Sigmoid colon (tissue), 4 donors: ENCODE measurements around the gene TANK.

Source experiments
- EP300 ChIP-seq, 4 donors: sonication (generic); formaldehyde crosslinking; IDR thresholded peaks; one replicate each; pipeline ENCODE4 v1.6.1; 2017; ENCODE audit warnings: antibody characterized with exemption in 4 of 4
- POLR2A ChIP-seq, 2 donors: fragments of 450-650 bp; IDR thresholded peaks; one replicate each; pipeline ENCODE4 v1.6.1; 2016; ENCODE audit warnings: antibody characterized with exemption in 2 of 2, mild to moderate bottlenecking in 2 of 2, moderate library complexity in 2 of 2
- POLR2AphosphoS5 ChIP-seq, 4 donors: sonication (generic); formaldehyde crosslinking; IDR thresholded peaks; one replicate each; pipeline ENCODE4 v1.6.1; 2017; ENCODE audit warnings: antibody characterized with exemption in 4 of 4
- TF ChIP-seq, protein P1 (sequence below), 4 experiments: fragments of 450-650 bp in 3 of 4; fragments of 200-600 bp in 1 of 4; IDR thresholded peaks; one replicate each; pipeline ENCODE4 v1.5.1; 2016 to 2019; ENCODE audit warnings: antibody characterized with exemption in 4 of 4, mild to moderate bottlenecking in 3 of 4, moderate library complexity in 2 of 4

GRCh38 chr2:161243905-161244304, 83.7 kb downstream of the TANK start:
- no peak for TF ChIP-seq POLR2A (IDR thresholded peaks at IDR 0.05)
- TF ChIP-seq, protein P1, sequence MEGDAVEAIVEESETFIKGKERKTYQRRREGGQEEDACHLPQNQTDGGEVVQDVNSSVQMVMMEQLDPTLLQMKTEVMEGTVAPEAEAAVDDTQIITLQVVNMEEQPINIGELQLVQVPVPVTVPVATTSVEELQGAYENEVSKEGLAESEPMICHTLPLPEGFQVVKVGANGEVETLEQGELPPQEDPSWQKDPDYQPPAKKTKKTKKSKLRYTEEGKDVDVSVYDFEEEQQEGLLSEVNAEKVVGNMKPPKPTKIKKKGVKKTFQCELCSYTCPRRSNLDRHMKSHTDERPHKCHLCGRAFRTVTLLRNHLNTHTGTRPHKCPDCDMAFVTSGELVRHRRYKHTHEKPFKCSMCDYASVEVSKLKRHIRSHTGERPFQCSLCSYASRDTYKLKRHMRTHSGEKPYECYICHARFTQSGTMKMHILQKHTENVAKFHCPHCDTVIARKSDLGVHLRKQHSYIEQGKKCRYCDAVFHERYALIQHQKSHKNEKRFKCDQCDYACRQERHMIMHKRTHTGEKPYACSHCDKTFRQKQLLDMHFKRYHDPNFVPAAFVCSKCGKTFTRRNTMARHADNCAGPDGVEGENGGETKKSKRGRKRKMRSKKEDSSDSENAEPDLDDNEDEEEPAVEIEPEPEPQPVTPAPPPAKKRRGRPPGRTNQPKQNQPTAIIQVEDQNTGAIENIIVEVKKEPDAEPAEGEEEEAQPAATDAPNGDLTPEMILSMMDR (IDR thresholded peaks at IDR 0.05), result no peak
- no peak for TF ChIP-seq EP300 (IDR thresholded peaks at IDR 0.05)
- no peak for TF ChIP-seq POLR2AphosphoS5 (IDR thresholded peaks at IDR 0.05)
